ENCODE results near the gene PBXIP1. TPM values are rescaled to one million over a fixed set of nuclear protein-coding genes. Genes with fewer than 3 reads are reported as not detected.
A peak's percentile ranks its signal among the peaks of the same experiment; 100 is the strongest.
"Not testable (repeated sequence)": the region's sequence is repeated elsewhere in the genome, so short reads cannot be mapped to it uniquely, and the experiment has no call there.

PBXIP1 gene
- total RNA-seq, 1 donor from 2014 or later: 17.1 TPM

DNA sequence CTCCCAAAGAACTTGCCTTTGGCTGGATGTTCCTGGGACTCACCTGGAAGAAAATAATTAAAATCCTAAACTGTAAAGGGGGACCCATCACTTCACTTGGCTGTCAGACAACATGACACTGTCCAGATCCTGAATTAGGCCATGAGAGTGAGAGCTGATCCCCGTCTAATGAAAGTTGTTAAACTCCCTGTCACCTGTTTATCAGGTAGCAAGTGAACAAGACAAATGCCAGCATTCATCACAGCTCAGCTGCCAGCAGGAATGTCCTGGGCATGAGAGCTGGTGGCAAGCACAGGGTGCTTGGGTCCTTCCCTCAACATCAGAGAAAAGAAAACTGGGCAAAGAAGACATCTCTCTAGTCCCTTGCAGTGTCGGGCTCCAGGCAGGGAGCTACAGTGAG, 43.1 kb downstream of the PBXIP1 start:
- DNase-seq (ENCODE audit: low read depth, low spot score): no peak
- H3K36me3 Mint-ChIP-seq (ENCODE audit: low read depth): peaks cover 21% of the 10 kb centered on the region
- H3K9me3 Mint-ChIP-seq: peaks cover 17% of the 10 kb centered on the region
- H3K27me3 Mint-ChIP-seq (ENCODE audit: low read depth): no peaks in the 10 kb centered on the region
- H3K4me1 Mint-ChIP-seq: no peaks in the 10 kb centered on the region
- no peak overlapping the region for H3K27ac Mint-ChIP-seq (ENCODE audit: unreplicated experiment)
- H3K4me3 Mint-ChIP-seq: no peak overlapping the region
- TF ChIP-seq CTCF (conservative IDR thresholded peaks at IDR 0.05): no peak

DNA sequence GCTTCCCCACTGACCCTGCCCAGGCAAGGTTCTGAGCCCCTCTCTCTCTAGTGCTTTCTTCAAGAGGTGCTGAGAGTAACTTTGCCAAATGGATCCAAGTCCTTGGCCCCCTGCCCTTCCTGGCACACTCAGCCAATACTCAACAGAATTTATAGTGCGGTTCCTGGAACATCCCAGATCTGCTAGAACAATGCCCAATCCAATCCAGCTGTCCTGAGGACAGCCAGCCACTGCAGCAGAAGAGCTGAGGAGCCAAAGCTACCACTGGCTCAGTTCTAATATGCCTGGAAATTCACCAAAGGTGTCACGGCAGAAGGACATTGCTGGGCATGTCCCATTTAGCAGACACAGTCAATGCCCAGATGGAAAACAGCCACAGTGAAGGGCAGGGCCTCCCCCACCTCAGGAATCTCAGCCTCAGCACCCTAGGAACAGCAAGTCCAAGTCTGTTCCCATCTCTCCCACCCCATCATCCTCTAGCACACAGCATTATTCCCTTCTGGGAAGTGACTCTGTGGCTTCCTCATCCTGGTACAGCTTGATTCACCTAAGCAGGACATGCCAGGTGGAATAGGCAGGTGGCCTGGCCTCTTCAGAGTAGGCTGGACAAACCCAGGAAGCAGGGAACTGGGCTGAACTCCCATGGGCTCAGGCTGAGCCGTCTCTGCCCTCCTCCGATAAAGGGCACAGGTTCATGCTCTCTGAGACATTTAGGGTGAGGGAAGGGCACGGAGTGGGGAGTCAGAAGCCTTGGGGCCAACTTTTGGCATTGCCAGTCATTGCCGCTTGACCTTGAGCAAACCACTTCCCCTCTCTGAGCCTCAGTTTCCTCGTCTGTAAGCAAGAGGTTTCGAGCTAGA, 44.0 kb downstream of the PBXIP1 start:
- Mint-ChIP-seq H3K4me3 (no peak overlapping the region), H3K36me3 (ENCODE audit: low read depth) (peaks cover 24% of the 10 kb centered on the region), H3K4me1 (no peaks in the 10 kb centered on the region), H3K27ac (ENCODE audit: unreplicated experiment) (peak overlapping the region; percentile 32), H3K27me3 (ENCODE audit: low read depth) (no peaks in the 10 kb centered on the region), H3K9me3 (peaks cover 20% of the 10 kb centered on the region)
- no peak for TF ChIP-seq CTCF (conservative IDR thresholded peaks at IDR 0.05)
- no peak for DNase-seq (ENCODE audit: low read depth, low spot score)

DNA sequence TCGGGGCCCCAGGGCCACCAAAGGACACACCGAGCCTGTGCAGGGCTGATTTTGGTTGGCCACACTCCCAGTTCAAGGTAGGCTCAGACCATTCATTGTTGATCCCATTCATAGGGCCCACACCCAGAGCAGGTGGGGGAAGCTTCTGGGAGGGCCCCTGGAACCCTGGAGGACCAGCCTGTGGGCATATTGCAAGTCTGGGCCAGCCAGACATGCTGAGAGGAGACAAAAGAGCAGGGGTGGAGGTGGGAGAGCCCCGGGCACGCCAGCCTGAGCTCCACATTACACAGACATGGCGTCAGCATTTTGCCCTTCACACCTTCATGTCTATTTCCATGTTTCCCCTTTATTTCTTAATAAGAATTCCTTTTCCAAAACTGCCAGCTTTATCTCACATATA, 45.0 kb downstream of the PBXIP1 start:
- Mint-ChIP-seq H3K9me3 (peaks cover 18% of the 10 kb centered on the region), H3K4me1 (no peaks in the 10 kb centered on the region), H3K4me3 (no peak overlapping the region), H3K27me3 (ENCODE audit: low read depth) (no peaks in the 10 kb centered on the region), H3K27ac (ENCODE audit: unreplicated experiment) (no peak overlapping the region), H3K36me3 (ENCODE audit: low read depth) (peaks cover 18% of the 10 kb centered on the region)
- DNase-seq (ENCODE audit: low read depth, low spot score): no peak
- no peak for TF ChIP-seq CTCF (conservative IDR thresholded peaks at IDR 0.05)

DNA sequence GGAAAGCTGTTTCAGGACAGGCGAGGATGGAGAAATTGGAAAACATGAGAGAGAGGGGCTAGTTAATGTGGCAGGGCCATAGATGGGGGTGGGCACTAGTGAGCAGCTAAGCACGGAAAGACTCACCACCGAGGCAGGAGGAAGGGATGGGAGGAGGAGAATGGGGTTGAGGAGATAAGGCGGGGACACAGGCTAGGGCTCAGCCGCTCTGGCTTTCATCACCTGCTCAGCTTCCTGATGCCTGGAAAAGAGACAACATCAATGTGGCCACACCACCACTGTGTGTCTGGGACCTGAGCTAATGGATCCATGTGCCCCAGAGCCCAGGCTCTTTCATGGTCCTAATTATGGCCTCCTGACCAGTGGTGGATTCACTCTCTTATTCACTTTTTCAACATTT, 47.0 kb downstream of the PBXIP1 start:
- no peak for TF ChIP-seq CTCF (conservative IDR thresholded peaks at IDR 0.05)
- no peak for DNase-seq (ENCODE audit: low read depth, low spot score)

DNA sequence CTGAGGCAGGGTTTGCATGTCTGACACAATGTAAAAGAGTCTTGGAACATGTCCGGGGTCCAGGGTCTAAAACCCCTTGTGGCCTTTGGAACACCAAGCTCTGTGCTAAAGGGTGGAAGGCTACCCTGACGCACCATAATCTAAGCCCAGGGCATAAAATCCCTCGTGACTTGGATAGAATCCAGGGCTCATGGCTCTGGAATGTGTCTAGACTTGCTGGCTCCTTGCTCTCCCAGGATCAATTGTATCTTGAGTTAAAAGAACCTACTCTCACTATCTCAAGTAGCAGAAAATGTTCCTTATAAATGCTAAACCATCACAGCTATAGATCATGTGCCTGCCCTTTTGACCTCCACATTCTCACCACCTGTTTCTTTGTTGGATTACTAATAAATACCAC, 47.8 kb downstream of the PBXIP1 start:
- H3K4me3 Mint-ChIP-seq; DNase-seq (ENCODE audit: low read depth, low spot score); H3K27me3 Mint-ChIP-seq (ENCODE audit: low read depth); H3K27ac Mint-ChIP-seq (ENCODE audit: unreplicated experiment); H3K4me1 Mint-ChIP-seq: not testable (repeated sequence)
- H3K36me3 Mint-ChIP-seq (ENCODE audit: low read depth): peaks cover 18% of the 10 kb centered on the region
- peaks cover 18% of the 10 kb centered on the region for H3K9me3 Mint-ChIP-seq

More for the DNA sequence above, 47.0 kb downstream of the PBXIP1 start:
- Mint-ChIP-seq H3K4me3 (no peak overlapping the region), H3K36me3 (ENCODE audit: low read depth) (peaks cover 18% of the 10 kb centered on the region), H3K9me3 (peaks cover 18% of the 10 kb centered on the region), H3K4me1 (no peaks in the 10 kb centered on the region), H3K27me3 (ENCODE audit: low read depth) (no peaks in the 10 kb centered on the region), H3K27ac (ENCODE audit: unreplicated experiment) (no peak overlapping the region)

- peaks cover 18% of the 10 kb centered on the region for H3K9me3 Mint-ChIP-seq
- H3K4me3 Mint-ChIP-seq: no peak overlapping the region
- H3K27ac Mint-ChIP-seq (ENCODE audit: unreplicated experiment): no peak overlapping the region
- H3K36me3 Mint-ChIP-seq (ENCODE audit: low read depth): peaks cover 18% of the 10 kb centered on the region
- no peaks in the 10 kb centered on the region for H3K27me3 Mint-ChIP-seq (ENCODE audit: low read depth)
- H3K4me1 Mint-ChIP-seq: no peaks in the 10 kb centered on the region
- DNase-seq (ENCODE audit: low read depth, low spot score): no peak
- TF ChIP-seq CTCF (conservative IDR thresholded peaks at IDR 0.05): no peak
These were observed 49.2 kb downstream of the PBXIP1 start for GRCh38 chr1:154906621-154907081.

Data from neural crest cell (in vitro differentiated cells).